Right cardiac atrium (tissue), 5 donors: ENCODE data around the gene PCNT. TPM values are rescaled to one million over a fixed set of nuclear protein-coding genes. Genes with fewer than 3 reads are reported as not detected.
"Not testable (repeated sequence)": the region's sequence is repeated elsewhere in the genome, so short reads cannot be mapped to it uniquely, and the experiment has no call there.

ENCODE experiments used
- ATAC-seq, 2 donors: fragments of 200-7000 bp; cut with Tn5 transposase; one replicate each; pipeline versions ENCODE4 v1.8.0 to v1.9.1; 2020; ENCODE audit warnings: moderate library complexity in 2 of 2, mild to moderate bottlenecking in 1 of 2
- DNase-seq, 3 donors: peaks; one replicate each; pipeline ENCODE4 v3.0.0-alpha.2; 2020
- H3K27ac ChIP-seq: one replicate; pipeline ENCODE4 v1.5.1; 2013; ENCODE audit warnings: mild to moderate bottlenecking, low read length, control low read depth, moderate library complexity
- H3K27me3 ChIP-seq: one replicate; pipeline ENCODE4 v1.6.1; 2013; ENCODE audit not compliant: control insufficient read depth, insufficient read depth
- H3K4me1 ChIP-seq: one replicate; pipeline ENCODE4 v1.6.1; 2013; ENCODE audit warnings: low read length; ENCODE audit not compliant: control insufficient read depth, insufficient read depth
- H3K4me3 ChIP-seq: one replicate; pipeline ENCODE4 v1.5.1; 2013; ENCODE audit warnings: low read length, control low read depth
- H3K9me3 ChIP-seq: one replicate; pipeline ENCODE4 v1.6.1; 2013; ENCODE audit warnings: low read length; ENCODE audit not compliant: control insufficient read depth
- WGBS: extraction: QIAGEN DNeasy Blood & Tissue Kit; methylation state at CpG from one replicate; pipeline ENCODE4 v1.1.7; 2013; 5-methylcytosine and 5-hydroxymethylcytosine counted together
- intact Hi-C, 4 donors: fragments of 100-400 bp; cut with DNase I; formaldehyde crosslinking; loops; one replicate each; pipeline versions ENCODE4 v1.11.0 to v1.14.0; 2022 to 2023
- polyA plus RNA-seq: library from polyadenylated mRNA; stranded (reverse); fragments of 200-250 nt; gene quantifications from one replicate; pipeline ENCODE4 v1.2.3, GENCODE V29; 2013
- total RNA-seq, 4 donors: library from RNA; stranded (reverse); fragmentation: NEBNext Ultra II Directional; extraction: Animal tissue kit (Norgen Biotek cat#: 25700); gene quantifications; one replicate each; pipeline ENCODE4 v1.2.1, GENCODE V29; 2021
- donor health status: healthy with polysubstance abuse.
- donor health status: DM: no; HTN: yes; CAD: no.
- donor health status: DM: no; HTN: no; CAD: no.
- donor health status: DM: no; HTN: yes; CAD: no; lungs with severe emphysema.
- donor health status: DM: yes; HTN: yes; CAD: no.

Gene PCNT
- total and polyA plus RNA-seq, 5 donors = 20.8 to 29.6 (median 27.6) TPM

DNA sequence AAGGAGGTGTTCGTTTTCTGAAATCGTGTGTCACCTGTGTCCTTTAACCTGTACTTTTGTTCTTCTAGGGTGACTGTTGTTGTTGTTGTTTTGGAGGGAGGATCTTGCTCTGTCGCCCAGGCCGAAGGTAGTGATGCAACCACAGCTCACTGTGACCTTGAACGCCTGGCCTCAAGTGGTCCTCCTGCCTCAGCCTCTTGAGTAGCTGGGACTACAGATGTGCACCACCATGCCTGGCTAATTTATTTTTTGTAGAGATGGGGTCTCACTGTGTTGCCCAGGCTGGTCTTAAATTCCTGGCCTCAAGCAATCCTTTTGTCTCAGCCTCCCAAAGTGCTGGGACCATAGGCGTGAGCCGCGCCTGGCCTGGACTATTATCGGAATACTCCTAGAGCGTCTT, 49.0 kb downstream of the PCNT start:
- H3K27ac ChIP-seq = not testable (repeated sequence)

DNA sequence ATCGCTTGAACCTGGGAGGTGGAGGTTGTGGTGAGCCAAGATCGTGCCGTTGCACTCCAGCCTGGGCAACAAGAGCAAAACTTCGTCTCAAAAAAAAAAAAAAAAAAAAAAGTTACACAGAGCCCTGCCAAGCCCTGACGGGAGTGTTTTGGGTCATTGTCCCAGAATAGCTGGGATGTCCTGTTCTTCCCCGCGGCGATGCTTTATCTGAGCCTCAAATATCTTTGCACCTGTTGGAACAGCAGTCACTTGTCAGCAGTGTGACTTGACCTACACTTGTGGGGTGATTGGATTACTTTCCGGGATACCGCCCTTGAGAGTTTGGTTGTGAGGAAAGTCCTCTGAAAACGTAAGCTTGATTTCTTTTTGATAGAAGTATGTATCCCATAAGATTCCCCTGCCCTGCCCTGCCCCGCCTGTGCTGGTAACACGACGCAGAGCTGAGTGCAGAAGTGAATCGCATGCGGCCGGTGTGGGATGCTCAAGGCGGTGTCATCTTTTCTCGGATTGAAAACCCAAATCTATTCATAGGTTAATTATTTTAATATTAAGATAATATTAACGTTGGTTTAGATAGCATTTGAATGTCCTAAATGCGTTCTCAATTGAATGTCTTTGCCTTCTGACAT, 50.9 kb downstream of the PCNT start:
- Histone ChIP-seq H3K27me3 (no peaks in the 10 kb centered on the region), H3K27ac (peak overlapping the region; percentile 83), H3K9me3 (no peaks in the 10 kb centered on the region), H3K4me3 (no peak overlapping the region), H3K4me1 (peaks cover 3% of the 10 kb centered on the region)
- no peak for DNase-seq
- intact Hi-C loops = no loop called here
- 74% methylated on average over 21 of the region's 21 CpGs for WGBS
- ATAC-seq = peak; percentile 79 to 81

More for the DNA sequence above, 49.0 kb downstream of the PCNT start:
- 91% methylated on average over 10 of the region's 10 CpGs for WGBS
- H3K27me3 ChIP-seq, ATAC-seq, H3K4me3 ChIP-seq, intact Hi-C loops, DNase-seq, H3K4me1 ChIP-seq, H3K9me3 ChIP-seq: not testable (repeated sequence)

DNA sequence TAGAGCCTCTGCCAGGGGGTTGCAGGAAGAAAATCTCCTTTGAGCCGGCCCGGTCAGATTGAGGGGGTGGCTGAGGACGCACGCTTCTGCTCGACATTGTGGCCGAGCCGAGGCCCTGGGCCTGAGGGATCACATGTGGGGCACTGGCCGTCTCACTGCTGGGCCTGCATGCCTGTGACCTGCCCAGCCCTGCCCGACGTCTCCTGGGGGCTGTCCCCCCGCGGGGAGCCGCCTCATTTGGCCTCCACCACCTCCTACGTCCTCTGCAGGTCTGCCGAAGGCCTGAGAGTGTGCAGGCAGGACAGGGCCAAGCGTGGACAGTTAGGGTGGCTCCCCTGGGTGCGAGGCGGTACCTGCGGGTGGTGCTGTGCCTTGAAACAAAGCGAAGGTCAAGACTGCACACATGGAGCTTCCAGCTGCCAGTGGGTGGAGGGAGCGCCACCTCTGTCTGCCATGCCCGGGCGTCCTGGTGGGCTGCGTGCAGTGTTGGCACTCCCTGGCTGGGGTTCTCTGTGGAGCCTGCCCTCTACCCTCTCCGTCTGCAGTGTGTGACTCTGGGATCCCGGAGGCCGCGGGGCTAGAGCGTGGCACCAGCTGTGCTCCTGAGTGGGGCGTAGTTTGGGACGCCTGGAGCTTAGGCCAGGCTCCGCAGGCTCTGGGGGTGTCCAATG, 51.7 kb downstream of the PCNT start:
- Histone ChIP-seq H3K9me3 (no peaks in the 10 kb centered on the region), H3K4me3 (no peak overlapping the region), H3K27ac (peak overlapping the region; percentile 85), H3K27me3 (no peaks in the 10 kb centered on the region), H3K4me1 (peaks cover 3% of the 10 kb centered on the region)
- intact Hi-C loops = no loop called here
- 90% methylated on average over 32 of the region's 32 CpGs for WGBS
- ATAC-seq (peak; percentile 48 to 56), DNase-seq (peak in 2 of 3 donors; percentile 64 to 68)

DNA sequence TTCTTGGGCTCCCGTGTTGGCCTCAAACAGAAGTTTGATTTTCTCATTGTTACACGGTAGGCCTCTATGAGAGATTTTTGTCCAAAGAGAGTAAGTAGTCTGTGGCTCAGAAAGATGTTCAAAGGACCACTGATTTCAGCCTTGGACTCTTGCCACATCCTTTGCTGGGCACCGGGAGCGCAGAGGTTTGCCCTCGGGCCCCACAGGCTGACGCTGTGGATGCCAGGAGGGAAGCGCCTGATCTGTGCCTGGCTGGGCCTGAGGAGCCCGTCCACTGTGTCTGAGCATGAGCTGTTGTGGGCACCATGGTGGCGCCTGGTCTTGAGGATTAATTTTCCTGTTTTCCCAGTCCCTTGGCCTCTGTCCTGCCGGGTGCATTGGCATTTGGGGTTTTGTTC, 52.3 kb downstream of the PCNT start:
- H3K27ac ChIP-seq = peak overlapping the region; percentile 85
- ATAC-seq (no peak), DNase-seq (peak in 1 of 3 donors; percentile 35)
- intact Hi-C loops = no loop called here
- WGBS = 89% methylated on average over 10 of the region's 10 CpGs
- no peak overlapping the region for H3K4me3 ChIP-seq
- H3K4me1 ChIP-seq = peaks cover 3% of the 10 kb centered on the region
- H3K27me3 ChIP-seq = no peaks in the 10 kb centered on the region
- H3K9me3 ChIP-seq = no peaks in the 10 kb centered on the region

DNA sequence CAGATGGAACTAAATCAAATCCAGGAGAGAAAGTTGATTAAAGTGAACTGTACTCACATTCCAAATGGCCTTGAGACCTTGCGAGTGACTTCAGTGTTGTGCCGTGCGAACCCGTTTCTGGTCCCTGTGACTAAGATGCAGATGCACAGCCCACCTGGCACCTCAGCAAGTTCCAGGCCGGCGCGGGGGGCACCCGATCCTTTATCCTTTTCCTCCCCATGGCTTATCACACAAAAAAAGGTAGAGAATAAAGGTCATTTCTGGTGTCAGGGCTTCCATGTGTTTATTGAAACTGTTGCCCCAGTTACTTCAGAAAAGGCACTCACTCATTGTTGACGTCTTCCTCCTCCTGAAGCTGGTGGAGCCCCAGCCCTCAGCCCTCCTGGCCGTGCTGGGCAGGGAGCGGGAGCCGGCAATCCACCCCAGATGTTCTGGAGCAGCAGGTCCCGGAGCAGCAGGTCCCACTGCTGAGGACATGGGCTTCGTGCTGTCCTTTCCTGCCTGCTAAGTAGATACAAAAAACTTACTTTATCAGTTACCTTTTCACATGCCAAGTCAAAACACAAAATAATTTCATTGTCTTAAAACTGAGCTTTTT, 53.0 kb downstream of the PCNT start:
- WGBS = 83% methylated on average over 14 of the region's 14 CpGs
- no peak overlapping the region for H3K27ac ChIP-seq
- intact Hi-C loops = no loop called here

DNA sequence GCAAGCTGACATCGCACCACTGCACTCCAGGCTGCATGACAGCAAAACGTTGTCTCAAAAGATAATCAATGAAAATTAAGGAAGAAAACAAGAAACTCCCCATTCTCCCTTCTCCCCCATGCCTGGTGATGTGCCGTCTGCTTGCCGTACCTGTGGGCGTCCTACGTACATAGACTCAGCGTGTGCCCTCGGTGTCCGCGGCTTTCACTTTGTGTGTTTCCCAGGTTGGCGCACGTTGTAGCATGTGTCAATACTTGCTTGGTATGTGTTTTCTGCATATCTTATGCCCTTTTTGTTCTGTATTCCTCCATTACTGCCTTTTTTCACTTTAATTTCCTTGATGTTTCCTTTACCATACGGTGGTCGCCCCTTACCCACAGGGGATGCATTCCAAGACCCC, 53.8 kb downstream of the PCNT start:
- 95% methylated on average over 14 of the region's 14 CpGs for WGBS
- Histone ChIP-seq H3K27me3 (no peaks in the 10 kb centered on the region), H3K9me3 (no peaks in the 10 kb centered on the region), H3K27ac (no peak overlapping the region), H3K4me1 (peaks cover 3% of the 10 kb centered on the region), H3K4me3 (no peak overlapping the region)
- intact Hi-C loops = no loop called here
- DNase-seq (peak in 1 of 3 donors; percentile 0), ATAC-seq (no peak)

More for the DNA sequence above, 53.0 kb downstream of the PCNT start:
- no peaks in the 10 kb centered on the region for H3K27me3 ChIP-seq
- H3K4me1 ChIP-seq = peaks cover 3% of the 10 kb centered on the region
- no peak overlapping the region for H3K4me3 ChIP-seq
- H3K9me3 ChIP-seq = no peaks in the 10 kb centered on the region
- DNase-seq = peak in 1 of 3 donors; percentile 16
- ATAC-seq = no peak

DNA sequence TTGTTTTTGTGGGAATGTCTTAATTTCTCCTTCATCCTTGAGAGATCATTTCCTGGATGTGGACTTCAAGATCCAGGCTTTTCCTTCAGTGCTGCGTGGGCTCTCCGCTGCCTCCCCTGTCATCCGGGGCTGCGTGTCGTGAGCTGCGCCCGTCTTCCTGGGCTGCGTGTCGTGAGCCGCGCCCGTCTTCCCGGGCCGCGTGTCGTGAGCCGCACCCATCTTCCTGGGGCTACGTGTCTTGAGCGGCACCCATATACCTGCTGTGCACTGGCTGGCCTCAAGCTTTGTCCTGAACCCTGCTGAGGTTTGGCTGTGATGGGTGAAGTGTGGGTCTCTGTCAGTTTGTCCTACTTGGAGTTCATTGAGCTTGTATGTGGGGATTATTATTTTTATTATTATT, 55.1 kb downstream of the PCNT start:
- no peak overlapping the region for H3K27ac ChIP-seq
- H3K4me1 ChIP-seq = peaks cover 3% of the 10 kb centered on the region
- H3K27me3 ChIP-seq = no peaks in the 10 kb centered on the region
- DNase-seq = peak in 1 of 3 donors; percentile 38
- no peak overlapping the region for H3K4me3 ChIP-seq
- ATAC-seq = no peak
- intact Hi-C loops = no loop called here
- 93% methylated on average over 19 of the region's 19 CpGs for WGBS
- no peaks in the 10 kb centered on the region for H3K9me3 ChIP-seq

DNA sequence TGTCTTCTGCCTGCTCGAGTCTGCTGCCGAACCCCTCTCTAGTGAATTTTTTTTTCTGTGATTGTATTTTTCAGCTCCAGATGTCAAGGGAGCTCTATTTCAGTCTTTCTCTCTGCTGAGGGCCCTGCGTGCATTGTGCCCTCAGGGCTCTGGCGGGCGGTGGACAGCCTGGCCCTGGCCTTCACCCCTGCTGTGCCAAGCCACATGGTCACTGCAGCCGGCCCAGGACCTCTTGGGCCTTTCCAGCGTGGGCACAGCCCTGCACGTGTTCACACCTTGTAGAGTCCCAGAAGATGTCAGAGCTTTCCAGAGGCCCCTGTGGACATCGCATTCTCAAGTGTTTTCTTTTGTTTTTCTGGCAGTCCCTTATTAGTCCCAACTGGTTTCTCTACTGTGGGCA, 55.7 kb downstream of the PCNT start:
- Histone ChIP-seq H3K27ac (no peak overlapping the region), H3K27me3 (no peaks in the 10 kb centered on the region), H3K4me3 (no peak overlapping the region), H3K4me1 (peaks cover 3% of the 10 kb centered on the region), H3K9me3 (no peaks in the 10 kb centered on the region)
- ATAC-seq (no peak), DNase-seq (no peak)
- intact Hi-C loops = no loop called here
- WGBS = 94% methylated on average over 9 of the region's 9 CpGs

DNA sequence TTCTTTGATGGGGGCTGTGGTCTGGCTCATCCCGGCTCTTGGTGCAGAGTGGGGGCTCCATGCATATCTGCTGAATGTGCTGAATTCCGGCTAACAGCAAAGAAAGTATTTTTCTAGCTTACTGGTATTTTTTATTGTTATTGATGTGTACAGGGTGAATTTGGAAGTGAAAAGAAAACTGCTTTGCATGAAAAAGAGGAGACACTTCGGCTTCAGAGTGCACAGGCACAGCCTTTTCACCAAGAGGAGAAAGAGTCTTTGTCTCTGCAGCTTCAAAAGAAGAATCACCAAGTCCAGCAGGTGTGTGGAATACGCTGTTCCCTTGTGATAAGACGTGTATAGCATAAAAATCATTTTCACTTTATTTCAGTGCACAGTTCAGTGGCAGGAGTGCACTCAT, 57.6 kb downstream of the PCNT start:
- no peaks in the 10 kb centered on the region for H3K27me3 ChIP-seq
- no peaks in the 10 kb centered on the region for H3K9me3 ChIP-seq
- DNase-seq (no peak), ATAC-seq (no peak)
- intact Hi-C loops = no loop called here
- no peak overlapping the region for H3K27ac ChIP-seq
- H3K4me3 ChIP-seq = no peak overlapping the region
- 94% methylated on average over 5 of the region's 5 CpGs for WGBS
- no peaks in the 10 kb centered on the region for H3K4me1 ChIP-seq

DNA sequence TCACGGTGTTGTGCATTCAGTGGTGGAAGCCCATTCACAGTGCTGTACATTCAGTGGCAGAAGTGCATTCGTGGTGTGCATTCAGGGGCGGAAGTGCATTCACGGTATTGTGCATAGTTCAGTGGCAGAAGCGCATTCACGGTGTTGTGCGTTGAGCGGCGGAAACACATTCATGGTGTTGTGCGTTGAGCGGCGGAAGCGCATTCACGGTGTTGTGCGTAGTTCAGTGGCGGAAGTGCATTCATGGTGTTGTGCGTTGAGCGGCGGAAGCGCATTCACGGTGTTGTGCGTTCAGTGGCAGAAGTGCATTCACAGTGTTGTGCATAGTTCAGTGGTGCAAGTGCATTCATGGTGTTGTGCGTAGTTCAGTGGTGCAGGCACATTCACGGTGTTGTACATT, 60.6 kb downstream of the PCNT start:
- no peak overlapping the region for H3K4me3 ChIP-seq
- H3K9me3 ChIP-seq = no peaks in the 10 kb centered on the region
- no peaks in the 10 kb centered on the region for H3K4me1 ChIP-seq
- H3K27ac ChIP-seq = no peak overlapping the region
- no peaks in the 10 kb centered on the region for H3K27me3 ChIP-seq
- 98% methylated on average over 24 of the region's 24 CpGs for WGBS
- no peak for DNase-seq
- no peak for ATAC-seq
- intact Hi-C loops = no loop called here
